Measurements from ENCODE around the gene CDKN2A. TPM values are rescaled to one million over a fixed set of nuclear protein-coding genes. Genes with fewer than 3 reads are reported as not detected.

The CDKN2A gene
- total RNA-seq, 1 experiment from 2014 or later: 0.57 TPM

GRCh38 chr9:22008717-22009505 lies 14.7 kb upstream of the CDKN2A start, which contains the start of gene CDKN2B (continued):
- TF ChIP-seq ZNF425 (CRISPR knock-in tag; conservative IDR thresholded peaks at IDR 0.05) (no peak), ZNF232 (CRISPR knock-in tag; IDR thresholded peaks at IDR 0.05) (0 out of 2 replicates have a peak, but pooled peaks have one; percentile 50), AFF4 (CRISPR knock-in tag; IDR thresholded peaks at IDR 0.05; ENCODE audit: borderline replicate concordance) (no peak), ZNF121 (CRISPR knock-in tag; IDR thresholded peaks at IDR 0.05) (no peak), STAT6 (CRISPR knock-in tag; conservative IDR thresholded peaks at IDR 0.05; ENCODE audit: low read depth) (no peak), CDX4 (CRISPR knock-in tag; IDR thresholded peaks at IDR 0.05; ENCODE audit: borderline replicate concordance) (no peak), CREB1 (CRISPR knock-in tag; IDR thresholded peaks at IDR 0.05) (no peak), MYBL2 (CRISPR knock-in tag; IDR thresholded peaks at IDR 0.05) (0 out of 2 replicates have a peak, but pooled peaks have one; percentile 38), RORB (CRISPR knock-in tag; IDR thresholded peaks at IDR 0.05) (no peak), CREM (CRISPR knock-in tag; IDR thresholded peaks at IDR 0.05) (0 out of 2 replicates have a peak, but pooled peaks have one; percentile 27), CBFB (CRISPR knock-in tag; IDR thresholded peaks at IDR 0.05; ENCODE audit: low read depth) (peak; percentile 12; the same call in 1 of the 2 replicates), FOXP4 (CRISPR knock-in tag; IDR thresholded peaks at IDR 0.05) (peak; percentile 24; the same call in 1 of the 2 replicates), NR1H2 (CRISPR knock-in tag; IDR thresholded peaks at IDR 0.05) (no peak), GRHL2 (CRISPR knock-in tag; IDR thresholded peaks at IDR 0.05; ENCODE audit: insufficient replicate concordance, severe bottlenecking) (no peak), IRF1 (CRISPR knock-in tag; IDR thresholded peaks at IDR 0.05) (no peak), ELF4 (CRISPR knock-in tag; IDR thresholded peaks at IDR 0.05; ENCODE audit: low read depth) (no peak), ATF1 (CRISPR knock-in tag; IDR thresholded peaks at IDR 0.05) (no peak), NFATC4 (CRISPR knock-in tag; IDR thresholded peaks at IDR 0.05) (no peak), E2F5 (CRISPR knock-in tag; IDR thresholded peaks at IDR 0.05) (peak; percentile 17; the same call in 1 of the 2 replicates), ZNF317 (CRISPR knock-in tag; IDR thresholded peaks at IDR 0.05; ENCODE audit: borderline replicate concordance, low read depth) (no peak), EMX1 (CRISPR knock-in tag; IDR thresholded peaks at IDR 0.05) (no peak), ZSCAN18 (CRISPR knock-in tag; IDR thresholded peaks at IDR 0.05) (no peak), JAZF1 (CRISPR knock-in tag; IDR thresholded peaks at IDR 0.05) (no peak), PRRX2 (CRISPR knock-in tag; IDR thresholded peaks at IDR 0.05) (no peak)

Measured in WTC11 (cell line).